ENCODE results near the gene FRY.

Gene FRY

DNA sequence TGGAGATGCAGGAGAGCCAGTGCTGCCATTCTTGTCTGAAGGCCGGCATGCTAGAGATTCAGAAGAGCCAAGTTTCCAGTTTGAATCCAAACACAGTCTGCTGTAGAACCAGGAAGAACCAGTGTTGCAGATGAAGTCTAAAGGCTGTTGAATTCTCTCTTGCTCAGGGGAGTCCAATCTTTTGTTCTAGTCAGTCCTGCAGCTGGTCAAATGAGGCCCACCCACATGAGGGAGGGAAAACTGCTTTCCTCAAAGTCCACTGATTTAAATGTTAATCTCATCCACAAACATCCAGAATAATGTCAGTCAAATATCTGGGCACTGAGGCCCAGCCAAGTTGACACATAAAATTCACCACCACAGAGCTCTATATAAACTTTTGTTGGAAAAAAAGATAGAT, 136.6 kb downstream of the FRY start:
- no peaks in the 10 kb centered on the region for H3K27me3 ChIP-seq (ENCODE audit: control insufficient read depth, insufficient read depth, low read length)
- peak overlapping the region; percentile 13 for H3K27ac ChIP-seq (ENCODE audit: low read depth, low read length)
- H3K4me1 ChIP-seq (ENCODE audit: control insufficient read depth, insufficient read depth, low read length), result no peaks in the 10 kb centered on the region
- H3K36me3 ChIP-seq (ENCODE audit: control insufficient read depth, insufficient read depth, low read length), result no peaks in the 10 kb centered on the region
- no peak overlapping the region for H3K4me3 ChIP-seq (ENCODE audit: low read depth, low read length)
- no peaks in the 10 kb centered on the region for H3K9me3 ChIP-seq (ENCODE audit: control insufficient read depth, insufficient read depth, low read length)
- no peak overlapping the region for H3K9ac ChIP-seq (ENCODE audit: low read depth, low read length)

DNA sequence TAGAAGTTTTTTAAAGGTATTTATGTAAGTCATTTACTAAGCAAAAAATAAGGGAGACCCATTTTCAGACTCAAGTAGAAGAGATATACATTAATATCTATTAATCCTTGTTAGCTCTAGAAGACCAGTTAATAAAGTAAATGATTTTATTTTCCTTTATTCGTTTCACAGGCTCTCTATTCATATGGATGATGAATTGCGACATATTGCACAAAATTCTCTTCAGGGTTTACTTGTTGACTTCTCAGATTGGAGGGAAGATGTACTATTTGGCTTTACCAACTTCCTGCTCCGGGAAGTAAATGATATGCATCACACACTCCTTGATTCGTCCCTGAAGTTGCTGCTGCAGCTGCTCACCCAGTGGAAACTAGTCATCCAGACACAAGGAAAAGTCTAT, 139.3 kb downstream of the FRY start:
- no peaks in the 10 kb centered on the region for H3K4me1 ChIP-seq (ENCODE audit: control insufficient read depth, insufficient read depth, low read length)
- no peak overlapping the region for H3K27ac ChIP-seq (ENCODE audit: low read depth, low read length)
- no peaks in the 10 kb centered on the region for H3K9me3 ChIP-seq (ENCODE audit: control insufficient read depth, insufficient read depth, low read length)
- no peaks in the 10 kb centered on the region for H3K36me3 ChIP-seq (ENCODE audit: control insufficient read depth, insufficient read depth, low read length)
- no peak overlapping the region for H3K4me3 ChIP-seq (ENCODE audit: low read depth, low read length)
- no peaks in the 10 kb centered on the region for H3K27me3 ChIP-seq (ENCODE audit: control insufficient read depth, insufficient read depth, low read length)
- H3K9ac ChIP-seq (ENCODE audit: low read depth, low read length), result no peak overlapping the region

DNA sequence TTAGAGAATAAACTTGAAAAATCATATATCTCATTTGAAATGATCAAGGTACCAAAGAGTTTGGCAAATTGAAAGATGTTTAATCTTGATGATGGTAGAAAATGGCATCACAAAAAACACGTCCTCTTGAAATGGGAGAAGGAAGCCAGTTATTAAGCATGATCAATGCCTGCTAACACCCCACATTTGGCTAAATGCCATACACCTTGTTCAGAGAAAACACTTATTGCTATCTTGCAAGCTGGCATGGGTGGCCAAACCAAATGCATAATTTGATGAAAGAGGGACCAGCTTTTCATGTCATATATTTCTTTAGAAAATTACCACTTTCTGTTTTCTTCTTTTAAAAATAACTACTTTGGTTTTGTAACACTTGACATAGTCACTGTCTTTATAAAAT, 142.3 kb downstream of the FRY start:
- H3K27me3 ChIP-seq (ENCODE audit: control insufficient read depth, insufficient read depth, low read length), result no peaks in the 10 kb centered on the region
- no peak overlapping the region for H3K27ac ChIP-seq (ENCODE audit: low read depth, low read length)
- no peak overlapping the region for H3K4me3 ChIP-seq (ENCODE audit: low read depth, low read length)
- no peaks in the 10 kb centered on the region for H3K4me1 ChIP-seq (ENCODE audit: control insufficient read depth, insufficient read depth, low read length)
- no peak overlapping the region for H3K9ac ChIP-seq (ENCODE audit: low read depth, low read length)
- H3K9me3 ChIP-seq (ENCODE audit: control insufficient read depth, insufficient read depth, low read length), result no peaks in the 10 kb centered on the region
- H3K36me3 ChIP-seq (ENCODE audit: control insufficient read depth, insufficient read depth, low read length), result no peaks in the 10 kb centered on the region

DNA sequence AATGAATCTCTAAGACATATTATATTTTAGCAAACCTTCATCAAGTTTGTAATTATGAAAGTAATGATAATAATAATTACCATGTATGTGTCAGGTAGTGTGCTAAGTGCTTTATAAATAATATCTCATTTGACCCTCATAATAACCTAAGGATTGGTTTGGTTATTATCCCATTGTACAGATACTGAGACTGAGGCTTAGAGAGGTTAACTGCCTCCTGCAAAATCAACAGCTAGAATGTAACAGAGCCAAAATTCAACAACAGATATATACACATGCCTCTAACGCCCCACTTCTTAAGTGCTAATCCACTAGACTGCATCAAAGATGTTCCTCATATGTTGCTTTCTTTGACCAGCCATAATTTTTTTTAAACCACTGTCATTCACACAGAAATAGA, 142.8 kb downstream of the FRY start:
- H3K36me3 ChIP-seq (ENCODE audit: control insufficient read depth, insufficient read depth, low read length), result no peaks in the 10 kb centered on the region
- no peak overlapping the region for H3K4me3 ChIP-seq (ENCODE audit: low read depth, low read length)
- H3K27ac ChIP-seq (ENCODE audit: low read depth, low read length), result no peak overlapping the region
- no peaks in the 10 kb centered on the region for H3K27me3 ChIP-seq (ENCODE audit: control insufficient read depth, insufficient read depth, low read length)
- H3K9me3 ChIP-seq (ENCODE audit: control insufficient read depth, insufficient read depth, low read length), result no peaks in the 10 kb centered on the region
- no peaks in the 10 kb centered on the region for H3K4me1 ChIP-seq (ENCODE audit: control insufficient read depth, insufficient read depth, low read length)
- H3K9ac ChIP-seq (ENCODE audit: low read depth, low read length), result no peak overlapping the region

DNA sequence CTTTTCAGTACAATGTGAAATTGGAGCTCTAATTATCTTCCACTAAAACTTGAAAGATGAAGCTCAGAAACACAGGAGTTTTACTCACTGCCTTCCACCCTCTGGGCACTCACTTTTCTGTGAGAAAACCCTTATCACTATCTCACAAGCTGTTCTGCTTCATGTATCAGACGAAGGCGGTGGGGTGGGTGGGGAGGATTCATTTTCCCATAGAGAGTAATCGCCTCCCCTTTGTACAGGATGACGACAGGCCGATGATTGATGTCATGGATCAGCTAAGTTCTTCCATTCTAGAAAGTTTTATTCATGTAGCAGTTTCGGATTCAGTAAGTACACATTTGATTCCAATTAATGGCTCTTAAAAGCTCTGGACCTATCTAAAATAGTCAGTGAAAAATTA, 143.7 kb downstream of the FRY start:
- no peak overlapping the region for H3K9ac ChIP-seq (ENCODE audit: low read depth, low read length)
- no peak overlapping the region for H3K27ac ChIP-seq (ENCODE audit: low read depth, low read length)
- no peaks in the 10 kb centered on the region for H3K36me3 ChIP-seq (ENCODE audit: control insufficient read depth, insufficient read depth, low read length)
- H3K4me3 ChIP-seq (ENCODE audit: low read depth, low read length), result no peak overlapping the region
- no peaks in the 10 kb centered on the region for H3K4me1 ChIP-seq (ENCODE audit: control insufficient read depth, insufficient read depth, low read length)
- no peaks in the 10 kb centered on the region for H3K27me3 ChIP-seq (ENCODE audit: control insufficient read depth, insufficient read depth, low read length)
- H3K9me3 ChIP-seq (ENCODE audit: control insufficient read depth, insufficient read depth, low read length), result no peaks in the 10 kb centered on the region

DNA sequence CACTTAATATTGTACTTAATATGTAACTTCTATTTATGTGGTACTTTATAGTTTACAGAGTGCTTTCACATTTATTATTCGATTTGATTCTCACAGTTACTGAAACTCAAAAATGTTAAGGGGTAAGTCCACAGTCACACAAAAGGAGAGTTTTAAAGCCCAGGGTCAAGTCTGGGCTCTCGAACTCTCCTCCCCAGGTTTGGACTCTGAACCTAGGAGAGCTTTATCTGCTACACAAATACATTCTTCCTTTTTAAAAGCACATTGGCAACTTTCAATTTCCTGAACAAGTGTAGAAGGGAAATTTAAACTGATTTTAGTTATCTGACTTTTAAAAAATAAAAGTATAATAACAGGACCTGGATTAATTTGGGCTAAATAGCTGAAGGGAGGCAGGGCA, 144.4 kb downstream of the FRY start:
- H3K27ac ChIP-seq (ENCODE audit: low read depth, low read length), result no peak overlapping the region
- H3K4me3 ChIP-seq (ENCODE audit: low read depth, low read length), result no peak overlapping the region
- H3K27me3 ChIP-seq (ENCODE audit: control insufficient read depth, insufficient read depth, low read length), result no peaks in the 10 kb centered on the region
- no peaks in the 10 kb centered on the region for H3K9me3 ChIP-seq (ENCODE audit: control insufficient read depth, insufficient read depth, low read length)
- no peaks in the 10 kb centered on the region for H3K36me3 ChIP-seq (ENCODE audit: control insufficient read depth, insufficient read depth, low read length)
- H3K4me1 ChIP-seq (ENCODE audit: control insufficient read depth, insufficient read depth, low read length), result no peaks in the 10 kb centered on the region
- H3K9ac ChIP-seq (ENCODE audit: low read depth, low read length), result no peak overlapping the region

DNA sequence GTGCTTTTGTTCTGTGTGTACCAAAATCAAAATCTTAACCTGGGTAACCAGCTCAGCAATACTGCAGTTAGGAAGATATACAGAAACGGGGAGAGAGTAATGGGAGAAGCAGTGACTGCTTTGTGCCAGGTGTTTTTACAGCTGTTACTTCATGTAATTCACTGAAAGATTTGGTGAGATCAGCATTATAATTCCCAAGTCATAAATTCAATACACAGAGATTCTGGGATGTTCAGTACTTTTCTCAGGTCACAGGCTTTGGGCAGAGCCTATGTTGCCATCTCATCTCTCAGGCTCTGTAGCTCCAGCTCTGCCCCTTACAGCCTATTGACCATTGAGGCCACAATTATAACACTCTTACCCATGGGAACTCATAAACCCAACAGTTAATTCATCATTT, 145.1 kb downstream of the FRY start:
- H3K36me3 ChIP-seq (ENCODE audit: control insufficient read depth, insufficient read depth, low read length), result no peaks in the 10 kb centered on the region
- H3K27me3 ChIP-seq (ENCODE audit: control insufficient read depth, insufficient read depth, low read length), result no peaks in the 10 kb centered on the region
- H3K27ac ChIP-seq (ENCODE audit: low read depth, low read length), result no peak overlapping the region

DNA sequence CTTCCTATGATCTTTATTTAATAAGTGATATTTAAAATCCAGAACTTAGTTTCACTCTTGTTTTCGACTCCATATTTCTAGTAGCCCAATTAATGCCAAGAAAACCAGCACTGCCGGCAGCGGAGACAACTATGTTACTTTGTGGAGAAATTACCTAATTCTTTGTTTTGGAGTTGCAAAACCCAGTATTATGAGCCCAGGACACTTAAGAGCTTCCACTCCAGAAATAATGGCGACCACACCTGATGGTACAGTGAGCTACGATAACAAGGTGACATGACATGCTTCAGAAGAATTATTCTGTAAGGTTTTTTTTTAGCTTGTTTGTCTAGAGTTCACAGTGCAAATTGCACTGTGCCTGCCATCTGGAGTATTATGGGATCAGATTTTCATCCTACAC, 147.2 kb downstream of the FRY start:
- Histone ChIP-seq H3K9me3 (ENCODE audit: control insufficient read depth, insufficient read depth, low read length) (no peaks in the 10 kb centered on the region), H3K36me3 (ENCODE audit: control insufficient read depth, insufficient read depth, low read length) (no peaks in the 10 kb centered on the region), H3K4me1 (ENCODE audit: control insufficient read depth, insufficient read depth, low read length) (no peaks in the 10 kb centered on the region), H3K9ac (ENCODE audit: low read depth, low read length) (no peak overlapping the region), H3K4me3 (ENCODE audit: low read depth, low read length) (no peak overlapping the region), H3K27ac (ENCODE audit: low read depth, low read length) (no peak overlapping the region), H3K27me3 (ENCODE audit: control insufficient read depth, insufficient read depth, low read length) (no peaks in the 10 kb centered on the region)

More for the DNA sequence above, 145.1 kb downstream of the FRY start:
- Histone ChIP-seq H3K4me3 (ENCODE audit: low read depth, low read length) (no peak overlapping the region), H3K4me1 (ENCODE audit: control insufficient read depth, insufficient read depth, low read length) (no peaks in the 10 kb centered on the region), H3K9me3 (ENCODE audit: control insufficient read depth, insufficient read depth, low read length) (no peaks in the 10 kb centered on the region), H3K9ac (ENCODE audit: low read depth, low read length) (no peak overlapping the region)

DNA sequence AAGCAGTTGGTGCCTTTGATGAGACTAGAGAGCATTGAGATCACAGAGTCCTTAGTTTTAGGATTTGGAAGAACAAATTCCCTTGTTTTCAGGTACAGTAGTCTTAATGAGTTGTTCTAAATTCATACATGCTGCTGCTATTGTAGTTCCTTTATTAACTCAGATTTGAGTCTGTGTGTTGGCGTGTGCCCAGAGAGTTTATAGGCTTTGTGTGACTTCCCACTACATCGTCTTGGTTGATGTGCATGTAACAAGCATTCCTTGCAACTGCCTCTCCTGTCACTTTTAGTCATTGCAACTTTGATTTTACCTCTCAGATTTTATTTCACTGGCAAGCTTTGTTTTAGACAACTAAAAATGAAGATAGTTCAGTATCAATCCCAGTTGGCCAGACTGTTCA, 148.1 kb downstream of the FRY start:
- H3K4me3 ChIP-seq (ENCODE audit: low read depth, low read length), result no peak overlapping the region
- H3K9ac ChIP-seq (ENCODE audit: low read depth, low read length), result no peak overlapping the region
- H3K36me3 ChIP-seq (ENCODE audit: control insufficient read depth, insufficient read depth, low read length), result no peaks in the 10 kb centered on the region
- no peaks in the 10 kb centered on the region for H3K9me3 ChIP-seq (ENCODE audit: control insufficient read depth, insufficient read depth, low read length)
- no peaks in the 10 kb centered on the region for H3K4me1 ChIP-seq (ENCODE audit: control insufficient read depth, insufficient read depth, low read length)
- no peak overlapping the region for H3K27ac ChIP-seq (ENCODE audit: low read depth, low read length)
- no peaks in the 10 kb centered on the region for H3K27me3 ChIP-seq (ENCODE audit: control insufficient read depth, insufficient read depth, low read length)

DNA sequence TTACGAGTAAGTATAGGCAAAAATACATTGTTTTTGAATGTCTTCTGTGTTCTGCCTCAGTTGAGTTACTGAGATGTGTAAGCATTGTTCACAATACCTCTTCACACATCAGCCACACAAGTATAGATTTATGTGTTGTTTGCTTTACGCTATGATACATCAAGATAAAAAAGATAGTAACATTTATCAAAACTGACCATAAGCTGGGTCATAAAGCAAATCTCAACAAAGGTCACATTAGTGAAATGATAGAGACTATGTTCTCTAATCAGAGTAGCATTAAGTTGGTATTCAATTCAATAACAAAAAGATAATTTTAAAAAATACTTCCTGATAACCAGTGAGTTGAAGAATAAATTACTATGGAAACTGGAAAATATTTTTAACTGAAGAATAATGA, 156.1 kb downstream of the FRY start:
- no peak overlapping the region for H3K9ac ChIP-seq (ENCODE audit: low read depth, low read length)
- no peaks in the 10 kb centered on the region for H3K9me3 ChIP-seq (ENCODE audit: control insufficient read depth, insufficient read depth, low read length)
- H3K27ac ChIP-seq (ENCODE audit: low read depth, low read length), result no peak overlapping the region
- H3K4me3 ChIP-seq (ENCODE audit: low read depth, low read length), result no peak overlapping the region
- 0 out of 2 replicates have a peak, but pooled peaks cover 8% of the 10 kb centered on the region for H3K4me1 ChIP-seq (ENCODE audit: control insufficient read depth, insufficient read depth, low read length)
- H3K36me3 ChIP-seq (ENCODE audit: control insufficient read depth, insufficient read depth, low read length), result no peaks in the 10 kb centered on the region
- H3K27me3 ChIP-seq (ENCODE audit: control insufficient read depth, insufficient read depth, low read length), result no peaks in the 10 kb centered on the region

DNA sequence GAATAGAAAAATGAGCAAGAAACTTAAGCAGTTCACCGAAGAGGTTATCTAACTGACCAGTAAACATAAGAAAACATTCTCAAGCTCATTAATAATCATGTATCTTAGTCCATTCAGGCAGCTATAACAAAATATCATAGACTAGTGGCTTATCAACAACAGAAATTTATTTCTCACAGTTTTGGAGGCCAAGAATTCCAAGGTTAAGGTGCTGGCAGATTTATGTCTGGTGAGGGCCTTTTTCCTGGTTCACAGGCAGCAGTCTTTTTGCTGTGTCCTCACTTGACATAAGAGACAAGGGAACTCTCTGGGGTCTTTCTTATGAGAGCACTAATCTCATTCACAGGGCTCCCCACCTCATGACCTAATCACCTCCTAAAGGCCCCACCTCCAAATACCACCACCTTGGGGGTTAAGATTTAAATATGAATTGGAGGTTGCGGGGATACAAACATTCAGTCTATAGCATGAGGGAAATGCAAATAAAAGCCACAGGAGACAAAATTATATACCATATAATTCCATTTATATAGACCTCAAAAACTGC, 160.0 kb downstream of the FRY start:
- no peaks in the 10 kb centered on the region for H3K9me3 ChIP-seq (ENCODE audit: control insufficient read depth, insufficient read depth, low read length)
- H3K4me3 ChIP-seq (ENCODE audit: low read depth, low read length), result no peak overlapping the region
- H3K36me3 ChIP-seq (ENCODE audit: control insufficient read depth, insufficient read depth, low read length), result no peaks in the 10 kb centered on the region
- H3K4me1 ChIP-seq (ENCODE audit: control insufficient read depth, insufficient read depth, low read length), result 0 out of 2 replicates have a peak, but pooled peaks cover 8% of the 10 kb centered on the region
- H3K9ac ChIP-seq (ENCODE audit: low read depth, low read length), result no peak overlapping the region
- H3K27me3 ChIP-seq (ENCODE audit: control insufficient read depth, insufficient read depth, low read length), result no peaks in the 10 kb centered on the region
- H3K27ac ChIP-seq (ENCODE audit: low read depth, low read length), result no peak overlapping the region

DNA sequence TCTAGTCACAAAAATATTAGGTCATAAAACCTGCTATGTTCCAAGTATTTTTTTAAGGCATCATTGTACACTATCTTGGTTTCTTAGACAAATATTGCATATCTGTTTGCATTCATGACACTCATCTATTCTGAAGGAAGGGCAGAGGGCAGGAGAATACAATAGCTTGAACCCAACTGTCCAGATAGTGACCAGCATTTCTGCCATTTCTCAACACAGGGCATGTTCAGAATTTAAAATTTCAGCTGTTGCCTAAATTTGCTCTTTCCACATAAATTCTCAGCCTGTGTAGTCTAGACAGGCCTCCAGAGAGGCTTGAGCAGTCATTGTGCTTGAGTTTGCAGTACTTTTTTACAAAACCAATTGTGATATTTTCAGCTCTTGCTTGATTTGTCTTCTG, 164.1 kb downstream of the FRY start:
- H3K27me3 ChIP-seq (ENCODE audit: control insufficient read depth, insufficient read depth, low read length), result no peaks in the 10 kb centered on the region
- H3K27ac ChIP-seq (ENCODE audit: low read depth, low read length), result no peak overlapping the region

More for the DNA sequence above, 164.1 kb downstream of the FRY start:
- 0 out of 2 replicates have a peak, but pooled peaks cover 8% of the 10 kb centered on the region for H3K4me1 ChIP-seq (ENCODE audit: control insufficient read depth, insufficient read depth, low read length)
- H3K4me3 ChIP-seq (ENCODE audit: low read depth, low read length), result no peak overlapping the region
- H3K36me3 ChIP-seq (ENCODE audit: control insufficient read depth, insufficient read depth, low read length), result no peaks in the 10 kb centered on the region
- no peaks in the 10 kb centered on the region for H3K9me3 ChIP-seq (ENCODE audit: control insufficient read depth, insufficient read depth, low read length)
- no peak overlapping the region for H3K9ac ChIP-seq (ENCODE audit: low read depth, low read length)

All from HUES48 (cell line).